Upper lobe of left lung (tissue), 6 donors: Measurements from ENCODE around the gene PRKAG2. TPM values are rescaled to one million over a fixed set of nuclear protein-coding genes. Genes with fewer than 3 reads are reported as not detected.
A peak's percentile ranks its signal among the peaks of the same experiment; 100 is the strongest.

ENCODE experiments used
- ATAC-seq, 2 donors: fragments of 200-7000 bp; cut with Tn5 transposase; one replicate each; pipeline ENCODE4 v1.9.1; 2022; ENCODE audit warnings: mild to moderate bottlenecking in 2 of 2, moderate library complexity in 2 of 2; ENCODE audit not compliant: low FRiP score in 2 of 2
- DNase-seq, 2 donors: peaks; one replicate each; pipeline ENCODE4 v3.0.0-alpha.2; 2019 to 2020
- H3K27ac ChIP-seq, 4 donors: fragments of 200-600 bp; sonication (generic); one replicate each; pipeline ENCODE4 v1.5.1; 2016 to 2019
- H3K27me3 ChIP-seq, 4 donors: fragments of 200-600 bp; sonication (generic); one replicate each; pipeline ENCODE4 v1.5.1; 2017 to 2019
- H3K36me3 ChIP-seq, 4 donors: fragments of 200-600 bp; sonication (generic); one replicate each; pipeline ENCODE4 v1.5.1; 2016 to 2019
- H3K4me1 ChIP-seq, 4 donors: fragments of 200-600 bp; sonication (generic); one replicate each; pipeline ENCODE4 v1.5.1; 2018 to 2019
- H3K4me3 ChIP-seq, 4 donors: fragments of 200-600 bp; sonication (generic); one replicate each; pipeline ENCODE4 v1.5.1; 2017 to 2019; ENCODE audit warnings: mild to moderate bottlenecking in 2 of 4, moderate library complexity in 1 of 4
- H3K9me3 ChIP-seq, 4 donors: fragments of 200-600 bp; sonication (generic); one replicate each; pipeline ENCODE4 v1.5.1; 2018 to 2019
- CTCF ChIP-seq, 6 experiments: fragments of 450-650 bp in 4 of 6; fragments of 200-600 bp in 2 of 6; sonication (generic) in 2 of 6; IDR thresholded peaks; one replicate each; pipeline ENCODE4 v1.5.1; 2016 to 2019; ENCODE audit warnings: antibody characterized with exemption in 6 of 6
- EP300 ChIP-seq, 4 donors: sonication (generic); formaldehyde crosslinking; IDR thresholded peaks; one replicate each; pipeline ENCODE4 v1.5.1; 2017; ENCODE audit warnings: antibody characterized with exemption in 4 of 4, control low read depth in 2 of 4
- POLR2A ChIP-seq, 4 donors: fragments of 450-650 bp; IDR thresholded peaks; one replicate each; pipeline ENCODE4 v1.5.1; 2016 to 2017; ENCODE audit warnings: antibody characterized with exemption in 4 of 4, mild to moderate bottlenecking in 2 of 4
- POLR2AphosphoS5 ChIP-seq, 2 donors: sonication (generic); formaldehyde crosslinking; IDR thresholded peaks; one replicate each; pipeline ENCODE4 v1.5.1; 2017; ENCODE audit warnings: antibody characterized with exemption in 2 of 2
- WGBS, 2 donors: methylation state at CpG; one replicate each; pipeline ENCODE4 v1.1.5; 2017 to 2018; 5-methylcytosine and 5-hydroxymethylcytosine counted together
- total RNA-seq, 6 donors: library from RNA; depleted of rRNA in 4 of 6; stranded (reverse); fragments of >200 nt in 4 of 6; gene quantifications; one replicate each; pipeline versions ENCODE4 v1.1.0 to v1.2.1, GENCODE V29; 2016 to 2021
- donor health status: DM: no; HTN: no; CAD: no; lungs with moderate emphysema.
- donor health status: DM: no; HTN: yes; CAD: no; lungs with severe emphysema.

The PRKAG2 gene
- total RNA-seq, 6 donors from 2014 or later: 20.6 to 68.1 (median 29.6) TPM

GRCh38 chr7:151571471-151571870 lies 305.4 kb downstream of the PRKAG2 start:
- TF ChIP-seq CTCF (IDR thresholded peaks at IDR 0.05): no peak
- no peak for TF ChIP-seq EP300 (IDR thresholded peaks at IDR 0.05)
- TF ChIP-seq POLR2A (IDR thresholded peaks at IDR 0.05): no peak
- no peak for TF ChIP-seq POLR2AphosphoS5 (IDR thresholded peaks at IDR 0.05)
- 81 to 88% methylated on average over 5 of the region's 5 CpGs for WGBS, 2 donors
- Histone ChIP-seq H3K36me3 (peaks cover 0 to 11% (median 2%) of the 10 kb centered on the region in 4 donors), H3K9me3 (no peaks in the 10 kb centered on the region), H3K27ac (no peak overlapping the region), H3K27me3 (no peaks in the 10 kb centered on the region), H3K4me1 (no peaks in the 10 kb centered on the region), H3K4me3 (no peak overlapping the region)
- ATAC-seq (no peak), DNase-seq (no peak)

- ATAC-seq (no peak), DNase-seq (no peak)
- Histone ChIP-seq H3K4me3 (no peak overlapping the region), H3K9me3 (no peaks in the 10 kb centered on the region), H3K27ac (no peak overlapping the region), H3K36me3 (peaks cover 0 to 12% (median 2%) of the 10 kb centered on the region in 4 donors), H3K4me1 (no peaks in the 10 kb centered on the region), H3K27me3 (no peaks in the 10 kb centered on the region)
- no peak for TF ChIP-seq POLR2A (IDR thresholded peaks at IDR 0.05)
- TF ChIP-seq CTCF (IDR thresholded peaks at IDR 0.05): peak in 3 of 6 experiments; percentile 12 to 34 (median 22)
- no peak for TF ChIP-seq POLR2AphosphoS5 (IDR thresholded peaks at IDR 0.05)
- no peak for TF ChIP-seq EP300 (IDR thresholded peaks at IDR 0.05)
Measured at GRCh38 chr7:151570366-151570915, 306.5 kb downstream of the PRKAG2 start.

GRCh38 chr7:151568956-151569940 lies 307.7 kb downstream of the PRKAG2 start:
- peaks cover 0 to 23% (median 2%) of the 10 kb centered on the region in 4 donors for H3K36me3 ChIP-seq
- H3K4me1 ChIP-seq: no peaks in the 10 kb centered on the region
- 89 to 95% methylated on average over 20 of the region's 20 CpGs for WGBS, 2 donors
- no peaks in the 10 kb centered on the region for H3K27me3 ChIP-seq
- no peaks in the 10 kb centered on the region for H3K9me3 ChIP-seq
- TF ChIP-seq CTCF (IDR thresholded peaks at IDR 0.05) (no peak), POLR2A (IDR thresholded peaks at IDR 0.05) (no peak), EP300 (IDR thresholded peaks at IDR 0.05) (no peak), POLR2AphosphoS5 (IDR thresholded peaks at IDR 0.05) (no peak)
- DNase-seq: no peak
- no peak overlapping the region for H3K4me3 ChIP-seq
- H3K27ac ChIP-seq: no peak overlapping the region
- no peak for ATAC-seq

GRCh38 chr7:151566897-151567320 lies 310.0 kb downstream of the PRKAG2 start:
- 48 to 62% methylated on average over 8 of the region's 8 CpGs for WGBS, 2 donors
- Histone ChIP-seq H3K27ac (peak overlapping the region in 1 of 4 donors; percentile 35), H3K4me3 (no peak overlapping the region), H3K27me3 (no peaks in the 10 kb centered on the region), H3K36me3 (peaks cover 3 to 43% (median 12%) of the 10 kb centered on the region in 4 donors), H3K9me3 (no peaks in the 10 kb centered on the region), H3K4me1 (no peaks in the 10 kb centered on the region)
- DNase-seq: peak in 1 of 2 donors; percentile 53
- ATAC-seq: peak in 1 of 2 donors; percentile 90
- no peak for TF ChIP-seq EP300 (IDR thresholded peaks at IDR 0.05)
- no peak for TF ChIP-seq POLR2AphosphoS5 (IDR thresholded peaks at IDR 0.05)
- no peak for TF ChIP-seq CTCF (IDR thresholded peaks at IDR 0.05)
- no peak for TF ChIP-seq POLR2A (IDR thresholded peaks at IDR 0.05)
